IPS-18a (cell line): Measurements from ENCODE around the gene LAMB3.
A peak's percentile ranks its signal among the peaks of the same experiment; 100 is the strongest.

Experiments used
- H3K27ac ChIP-seq: one replicate; pipeline ENCODE4 v1.5.1; 2013; ENCODE audit warnings: low read length
- H3K27me3 ChIP-seq: one replicate; pipeline ENCODE4 v1.6.1; 2013; ENCODE audit warnings: mild to moderate bottlenecking, low read length; ENCODE audit not compliant: control insufficient read depth, insufficient read depth
- H3K36me3 ChIP-seq: one replicate; pipeline ENCODE4 v1.6.1; 2013; ENCODE audit warnings: low read depth, low read length; ENCODE audit not compliant: control insufficient read depth
- H3K4me1 ChIP-seq: one replicate; pipeline ENCODE4 v1.6.1; 2013; ENCODE audit warnings: low read depth, low read length; ENCODE audit not compliant: control insufficient read depth
- H3K4me3 ChIP-seq: one replicate; pipeline ENCODE4 v1.5.1; 2013; ENCODE audit warnings: low read length
- H3K9ac ChIP-seq: one replicate; pipeline ENCODE4 v1.6.1; 2013; ENCODE audit warnings: mild to moderate bottlenecking, low read length, moderate library complexity
- H3K9me3 ChIP-seq: one replicate; pipeline ENCODE4 v1.6.1; 2013; ENCODE audit warnings: low read depth, low read length; ENCODE audit not compliant: control insufficient read depth

Gene LAMB3

DNA sequence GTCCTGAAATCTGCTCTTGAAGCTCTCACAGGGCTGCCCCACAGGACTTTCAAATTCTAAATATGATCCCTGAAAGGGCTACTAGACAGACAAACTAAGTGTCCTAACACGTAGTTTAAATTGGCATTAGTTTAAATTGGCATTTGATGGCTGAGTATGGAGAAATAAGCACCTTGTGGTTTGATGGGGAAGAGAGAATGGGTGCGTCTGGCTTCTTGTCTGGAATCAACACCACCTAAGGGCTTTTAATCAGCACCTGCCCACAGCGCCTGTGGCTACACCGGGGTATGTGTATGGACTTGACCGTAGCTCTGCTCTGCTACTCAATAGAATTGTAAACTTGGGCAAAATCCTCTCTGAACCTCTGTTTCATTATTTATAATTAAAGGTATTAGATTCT is 5.7 kb upstream of the LAMB3 start:
- Histone ChIP-seq H3K27me3 (no peaks in the 10 kb centered on the region), H3K9me3 (no peaks in the 10 kb centered on the region), H3K4me1 (peaks cover 10% of the 10 kb centered on the region), H3K36me3 (no peaks in the 10 kb centered on the region), H3K9ac (no peak overlapping the region), H3K27ac (no peak overlapping the region), H3K4me3 (no peak overlapping the region)

DNA sequence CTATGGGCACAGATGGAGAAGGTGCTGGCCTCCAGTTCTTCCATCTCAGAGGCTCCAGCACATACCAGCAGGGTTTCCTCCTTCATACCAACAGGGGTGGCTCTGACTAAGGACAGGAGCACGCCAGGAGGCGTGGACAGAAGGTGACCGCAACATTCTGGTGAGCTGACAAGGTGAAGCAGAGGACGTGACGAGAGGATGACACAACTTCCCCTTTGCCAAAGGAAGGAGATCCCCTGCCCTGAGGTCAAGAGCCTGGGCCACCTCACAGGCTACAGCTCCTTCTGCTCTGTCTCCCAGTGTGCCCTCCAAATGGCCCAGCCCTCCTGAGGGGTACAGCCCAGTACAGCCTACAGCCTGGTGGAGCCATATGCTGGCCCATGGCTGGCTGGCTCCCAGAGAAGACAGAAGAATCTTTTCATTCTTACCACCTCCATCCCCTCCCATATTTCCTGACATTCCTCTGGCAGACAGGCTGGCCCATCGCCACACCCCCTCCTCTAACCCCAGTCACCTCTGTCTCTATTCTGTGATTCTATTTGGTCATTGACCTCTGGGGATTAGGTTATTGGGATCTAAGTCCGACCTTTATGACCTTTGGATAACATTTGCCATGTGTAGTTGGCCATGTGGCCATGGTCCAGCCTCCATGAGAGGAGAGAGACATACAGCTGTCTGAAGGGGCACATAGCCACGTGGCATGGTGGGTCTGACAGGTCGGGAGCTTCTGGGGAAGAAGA is 5.1 kb upstream of the LAMB3 start:
- Histone ChIP-seq H3K27me3 (no peaks in the 10 kb centered on the region), H3K9me3 (no peaks in the 10 kb centered on the region), H3K9ac (no peak overlapping the region), H3K36me3 (no peaks in the 10 kb centered on the region), H3K27ac (no peak overlapping the region), H3K4me1 (peaks cover 16% of the 10 kb centered on the region), H3K4me3 (no peak overlapping the region)

DNA sequence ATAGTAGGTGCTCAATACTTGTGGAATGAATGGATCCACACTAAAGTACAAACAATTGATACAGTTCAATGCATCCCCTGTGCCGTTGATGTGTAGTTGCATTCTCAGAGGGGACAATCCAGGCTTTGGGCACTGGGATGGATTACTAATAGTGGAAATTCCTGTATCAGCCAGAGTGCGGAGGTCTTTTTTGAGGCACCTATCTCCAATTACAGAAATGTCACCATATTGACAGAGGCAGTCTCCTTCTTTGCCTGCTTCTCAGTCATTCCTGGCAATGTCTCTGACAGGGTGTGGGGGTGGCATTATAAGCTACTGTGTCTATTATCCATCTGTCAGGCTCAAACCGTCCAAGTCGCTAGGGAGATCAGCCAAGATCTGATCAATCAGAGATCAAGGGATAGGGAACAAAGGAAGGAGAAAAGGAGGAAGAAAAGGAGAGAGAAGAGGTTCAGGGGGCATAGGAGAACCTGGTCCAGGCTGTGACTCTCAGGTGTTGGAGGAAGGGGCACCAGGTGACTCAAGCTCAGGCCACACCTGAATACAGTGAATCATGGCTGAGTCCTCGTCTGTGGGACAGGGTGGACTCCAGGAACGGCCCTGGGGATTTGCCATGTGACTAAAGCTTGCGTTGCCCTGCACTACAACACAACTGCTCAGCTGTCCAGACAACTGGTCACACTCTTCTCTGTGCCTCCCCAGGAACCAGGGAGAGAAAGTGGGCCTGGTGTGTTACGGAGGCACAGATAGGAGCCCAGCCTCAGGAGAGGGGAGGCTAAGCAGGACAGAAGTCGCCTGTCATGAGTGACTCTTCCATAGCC is 3.4 kb upstream of the LAMB3 start:
- Histone ChIP-seq H3K36me3 (no peaks in the 10 kb centered on the region), H3K4me3 (no peak overlapping the region), H3K27me3 (no peaks in the 10 kb centered on the region), H3K9ac (no peak overlapping the region), H3K9me3 (no peaks in the 10 kb centered on the region), H3K27ac (no peak overlapping the region), H3K4me1 (peaks cover 16% of the 10 kb centered on the region)

DNA sequence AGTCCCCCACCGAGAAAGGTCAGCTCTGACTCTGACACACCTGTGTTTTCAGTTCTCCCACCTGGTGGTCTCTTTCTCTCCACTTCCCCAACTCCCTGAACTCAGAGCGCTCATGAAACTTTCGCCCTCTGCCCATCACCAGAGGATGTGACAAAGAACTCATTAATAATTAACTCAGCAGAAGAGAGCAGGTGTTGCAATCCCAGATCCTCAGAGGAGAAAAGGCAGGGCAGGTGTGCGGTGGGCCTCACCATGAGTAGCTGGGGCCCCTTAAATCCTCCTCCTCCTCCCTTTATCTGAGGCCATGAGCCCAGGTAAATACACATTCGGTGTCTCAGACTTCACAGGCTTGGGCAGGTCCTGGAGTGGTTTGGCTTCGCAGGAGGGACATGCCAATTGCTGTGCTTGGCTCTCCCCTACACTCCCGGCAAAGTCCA is 1.7 kb upstream of the LAMB3 start:
- Histone ChIP-seq H3K9me3 (no peaks in the 10 kb centered on the region), H3K36me3 (no peaks in the 10 kb centered on the region), H3K27ac (no peak overlapping the region), H3K27me3 (no peaks in the 10 kb centered on the region), H3K4me3 (peak overlapping the region; percentile 0), H3K4me1 (peaks cover 16% of the 10 kb centered on the region), H3K9ac (no peak overlapping the region)

DNA sequence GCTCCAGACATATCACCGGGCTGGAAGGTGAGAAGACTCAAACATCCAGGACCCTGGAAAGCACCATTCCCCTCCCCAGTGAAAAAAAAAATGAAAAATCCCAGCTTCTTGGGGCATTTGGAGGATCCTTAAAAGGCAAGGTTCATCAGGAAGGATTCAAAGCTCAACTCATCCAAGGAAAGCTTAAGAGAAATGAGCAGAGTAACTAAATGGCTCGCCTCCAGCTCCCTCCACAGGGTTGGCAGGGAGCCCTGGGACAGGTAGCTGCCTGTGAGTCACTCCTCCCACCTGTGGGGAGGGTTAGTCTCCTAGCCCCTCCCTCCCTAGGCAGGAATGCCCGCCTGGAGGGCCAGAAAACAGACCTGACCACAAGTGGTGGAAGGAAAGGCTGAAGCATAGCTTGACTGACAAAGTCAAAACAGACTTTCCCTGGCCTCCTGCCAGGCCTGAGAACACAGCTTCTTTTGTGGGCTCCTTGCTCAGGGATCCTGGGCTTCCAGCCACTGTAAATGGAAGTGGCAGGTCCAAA is 712 bp upstream of the LAMB3 start:
- H3K4me1 ChIP-seq: peaks cover 16% of the 10 kb centered on the region
- no peaks in the 10 kb centered on the region for H3K9me3 ChIP-seq
- no peaks in the 10 kb centered on the region for H3K27me3 ChIP-seq
- no peaks in the 10 kb centered on the region for H3K36me3 ChIP-seq
- H3K9ac ChIP-seq: no peak overlapping the region
- peak overlapping the region; percentile 0 for H3K4me3 ChIP-seq
- no peak overlapping the region for H3K27ac ChIP-seq

DNA sequence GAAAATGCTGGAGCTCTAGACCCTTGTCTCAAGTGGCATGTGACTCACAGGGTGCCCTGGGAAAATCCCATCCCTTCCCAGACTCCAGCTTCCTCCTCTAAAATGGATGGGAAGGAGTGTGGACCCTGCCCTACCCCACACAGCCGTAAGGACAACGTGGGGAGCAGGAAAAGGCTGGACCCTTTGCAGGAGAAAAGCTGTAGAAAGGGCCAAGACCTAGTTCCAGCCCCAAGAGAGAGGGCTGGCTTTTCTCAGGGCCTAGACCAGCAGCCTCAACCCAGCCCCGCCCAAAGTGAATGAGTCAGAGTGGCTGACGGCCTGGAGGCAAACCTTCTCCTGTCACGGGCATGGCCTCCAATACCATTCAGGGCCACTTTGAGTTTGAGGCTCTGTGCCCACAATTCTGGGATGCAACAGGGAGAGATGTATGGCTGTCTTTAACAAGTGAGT is 1.1 kb downstream of the LAMB3 start:
- peaks cover 16% of the 10 kb centered on the region for H3K4me1 ChIP-seq
- H3K27me3 ChIP-seq: no peaks in the 10 kb centered on the region
- no peak overlapping the region for H3K27ac ChIP-seq
- no peak overlapping the region for H3K4me3 ChIP-seq
- no peaks in the 10 kb centered on the region for H3K9me3 ChIP-seq
- no peaks in the 10 kb centered on the region for H3K36me3 ChIP-seq
- H3K9ac ChIP-seq: no peak overlapping the region

DNA sequence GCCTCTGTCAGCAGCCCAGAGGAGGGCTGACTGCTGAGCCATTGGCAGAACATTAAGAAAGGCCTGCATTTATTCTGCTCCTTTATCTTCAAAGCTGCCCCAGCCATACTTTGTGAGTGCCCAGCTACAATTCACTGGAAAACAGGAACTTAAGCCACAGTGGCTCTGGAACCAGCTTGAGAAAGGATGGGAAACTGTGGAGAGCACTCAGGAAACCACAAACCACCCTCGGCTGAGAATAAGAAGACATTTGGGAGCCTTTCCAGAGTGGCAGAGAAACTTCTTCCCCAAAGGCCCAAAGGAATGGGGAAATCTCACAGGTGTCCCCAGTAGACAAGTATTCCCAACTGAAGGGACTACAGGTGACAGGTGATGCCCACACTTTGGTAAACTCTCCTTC is 1.8 kb downstream of the LAMB3 start:
- Histone ChIP-seq H3K9ac (no peak overlapping the region), H3K9me3 (no peaks in the 10 kb centered on the region), H3K36me3 (no peaks in the 10 kb centered on the region), H3K4me1 (peaks cover 16% of the 10 kb centered on the region), H3K27ac (no peak overlapping the region), H3K4me3 (no peak overlapping the region), H3K27me3 (no peaks in the 10 kb centered on the region)

DNA sequence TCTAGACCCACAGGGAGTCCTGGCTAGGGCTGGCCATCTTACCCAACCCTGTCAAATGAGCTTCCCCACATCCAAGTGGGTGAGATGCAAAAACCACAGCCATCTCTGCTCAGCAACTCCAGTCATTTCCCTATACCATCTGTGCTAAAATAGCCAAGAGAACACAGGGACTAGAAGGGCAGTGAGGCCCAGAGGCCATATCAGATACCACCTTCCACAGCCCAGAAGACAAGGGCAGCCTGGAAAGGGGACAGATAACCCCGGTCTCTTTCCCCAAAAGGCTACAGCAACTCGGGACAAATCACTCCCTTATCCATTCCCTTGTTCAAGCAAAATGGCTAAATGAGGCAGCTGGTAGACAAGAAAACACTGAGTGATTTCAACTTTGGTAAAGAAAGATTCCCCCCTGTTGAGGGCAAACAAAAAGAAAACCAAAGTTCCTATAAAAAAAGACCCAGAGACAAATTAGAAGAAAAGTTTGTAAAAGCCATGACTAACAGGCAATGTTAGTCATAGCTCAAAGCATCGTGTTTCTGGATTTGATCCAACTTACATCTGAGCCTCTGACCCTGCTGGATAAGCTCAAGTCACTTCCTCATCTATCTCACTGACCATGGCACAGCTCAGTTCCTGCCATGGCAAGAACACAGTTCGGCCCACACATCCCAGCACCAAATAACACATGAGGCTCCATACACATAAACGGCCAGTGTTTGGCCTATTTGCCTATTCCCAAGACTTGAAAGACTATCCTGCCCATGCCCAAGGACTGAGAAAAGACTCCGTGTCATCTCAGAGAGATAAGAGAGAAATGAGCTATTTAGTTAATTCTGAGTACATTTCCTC is 3.1 kb downstream of the LAMB3 start:
- Histone ChIP-seq H3K4me1 (peaks cover 16% of the 10 kb centered on the region), H3K27ac (no peak overlapping the region), H3K9ac (no peak overlapping the region), H3K9me3 (no peaks in the 10 kb centered on the region), H3K4me3 (no peak overlapping the region), H3K27me3 (no peaks in the 10 kb centered on the region), H3K36me3 (no peaks in the 10 kb centered on the region)

DNA sequence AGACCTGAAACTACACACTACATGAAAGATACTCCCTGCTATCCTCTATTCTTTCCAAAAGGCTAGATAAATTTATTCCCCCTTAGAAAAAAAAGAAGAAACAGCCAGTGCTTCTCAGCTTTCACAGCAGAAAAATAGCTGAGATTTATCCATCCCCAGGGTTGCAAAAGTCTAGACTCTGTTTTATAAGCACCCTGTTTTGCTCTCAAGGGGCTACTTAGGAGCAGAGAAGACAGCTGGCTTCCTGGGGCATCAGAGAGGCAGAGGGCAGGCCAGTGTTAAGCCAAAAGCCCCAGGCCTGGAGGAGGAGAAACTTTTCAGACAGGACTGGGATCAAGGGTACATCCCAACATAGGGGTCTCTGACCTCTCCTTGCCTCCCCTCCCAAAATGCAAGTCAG is 3.9 kb downstream of the LAMB3 start:
- Histone ChIP-seq H3K27me3 (no peaks in the 10 kb centered on the region), H3K27ac (no peak overlapping the region), H3K4me1 (peaks cover 10% of the 10 kb centered on the region), H3K36me3 (no peaks in the 10 kb centered on the region), H3K4me3 (no peak overlapping the region), H3K9ac (no peak overlapping the region), H3K9me3 (no peaks in the 10 kb centered on the region)

DNA sequence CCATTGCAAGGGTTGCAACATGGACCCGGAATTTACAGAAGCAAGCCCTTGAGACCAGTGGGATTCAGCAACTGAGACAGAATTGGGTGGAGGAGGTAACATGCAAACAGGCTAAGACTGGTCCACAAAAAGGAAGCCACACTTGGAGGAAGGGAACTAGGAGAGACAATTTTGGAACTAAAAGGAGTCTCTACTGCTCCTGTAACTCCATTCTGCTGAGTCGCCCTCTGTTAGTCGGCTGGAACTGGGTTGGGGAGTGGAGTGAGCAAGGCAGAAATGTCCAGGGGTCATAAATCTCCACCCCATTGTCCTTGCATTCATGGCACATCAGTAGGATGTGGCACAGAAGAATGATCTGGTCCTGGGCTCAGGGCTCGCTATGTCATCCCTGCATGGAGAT is 5.1 kb downstream of the LAMB3 start:
- no peak overlapping the region for H3K27ac ChIP-seq

DNA sequence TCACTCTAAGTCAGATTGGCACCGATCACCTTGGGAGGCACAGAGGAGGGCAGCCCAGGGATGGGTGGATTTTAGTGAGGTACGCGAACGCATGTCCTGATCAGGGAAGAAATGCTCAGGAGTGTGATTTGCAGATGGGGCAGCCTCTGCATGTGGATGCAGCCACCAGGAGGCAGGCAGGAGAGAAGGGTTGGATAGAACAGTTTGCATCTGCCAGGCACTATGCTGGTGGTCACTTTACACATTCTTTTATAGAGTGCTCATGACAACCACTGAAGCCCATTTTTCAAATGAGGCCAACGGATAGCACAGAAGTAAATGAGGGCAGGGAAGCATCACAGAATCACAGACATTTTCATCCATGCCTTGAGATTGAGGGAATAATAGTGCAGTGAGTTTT is 5.7 kb downstream of the LAMB3 start:
- H3K9me3 ChIP-seq: no peaks in the 10 kb centered on the region
- no peaks in the 10 kb centered on the region for H3K36me3 ChIP-seq
- H3K27ac ChIP-seq: no peak overlapping the region
- no peak overlapping the region for H3K9ac ChIP-seq
- no peaks in the 10 kb centered on the region for H3K27me3 ChIP-seq
- H3K4me1 ChIP-seq: no peaks in the 10 kb centered on the region
- no peak overlapping the region for H3K4me3 ChIP-seq

More for the DNA sequence above, 5.1 kb downstream of the LAMB3 start:
- Histone ChIP-seq H3K4me3 (no peak overlapping the region), H3K27me3 (no peaks in the 10 kb centered on the region), H3K36me3 (no peaks in the 10 kb centered on the region), H3K4me1 (no peaks in the 10 kb centered on the region), H3K9me3 (no peaks in the 10 kb centered on the region), H3K9ac (no peak overlapping the region)
